Thymus (tissue), 11 donors: ENCODE measurements around the gene CANX. TPM values are rescaled to one million over a fixed set of nuclear protein-coding genes. Genes with fewer than 3 reads are reported as not detected.
"Not testable (repeated sequence)": the region's sequence is repeated elsewhere in the genome, so short reads cannot be mapped to it uniquely, and the experiment has no call there.

Source experiments
- DNase-seq, 9 donors: peaks; one replicate each; pipeline ENCODE4 v3.0.0-alpha.2; 2013; ENCODE audit warnings: low spot score in 9 of 9, low read depth in 6 of 9, missing footprints in 1 of 9
- H3K27ac ChIP-seq, 2 donors: one replicate each; pipeline ENCODE4 v1.5.1; 2013; ENCODE audit warnings: control low read depth in 1 of 2, low read depth in 1 of 2, low read length in 1 of 2, mild to moderate bottlenecking in 1 of 2, moderate library complexity in 1 of 2
- H3K27me3 ChIP-seq, 2 donors: one replicate each; pipeline ENCODE4 v1.5.1; 2013; ENCODE audit warnings: low read length in 1 of 2; ENCODE audit not compliant: control insufficient read depth in 2 of 2, insufficient read depth in 1 of 2
- H3K36me3 ChIP-seq, 2 donors: one replicate each; pipeline ENCODE4 v1.5.1; 2013; ENCODE audit warnings: low read length in 1 of 2, mild to moderate bottlenecking in 1 of 2, moderate library complexity in 1 of 2; ENCODE audit not compliant: control insufficient read depth in 2 of 2, insufficient read depth in 2 of 2
- H3K4me1 ChIP-seq, 2 donors: one replicate each; pipeline ENCODE4 v1.5.1; 2013; ENCODE audit warnings: low read length in 2 of 2; ENCODE audit not compliant: control insufficient read depth in 2 of 2, insufficient read depth in 2 of 2
- H3K4me3 ChIP-seq, 2 donors: one replicate each; pipeline ENCODE4 v1.5.1; 2013; ENCODE audit warnings: low read length in 2 of 2, control low read depth in 1 of 2, mild to moderate bottlenecking in 1 of 2
- H3K9me3 ChIP-seq, 2 donors: one replicate each; pipeline ENCODE4 v1.5.1; 2013; ENCODE audit warnings: low read length in 1 of 2, mild to moderate bottlenecking in 1 of 2; ENCODE audit not compliant: control insufficient read depth in 2 of 2, insufficient read depth in 1 of 2
- WGBS: extraction: QIAGEN DNeasy Blood & Tissue Kit; methylation state at CpG from one replicate; pipeline ENCODE4 v1.1.7; 2013; 5-methylcytosine and 5-hydroxymethylcytosine counted together
- polyA plus RNA-seq: library from polyadenylated mRNA; stranded (reverse); fragments of 200-250 nt; gene quantifications from one replicate; pipeline ENCODE4 v1.2.3, GENCODE V29; 2013
- total RNA-seq: library from RNA; stranded (reverse); fragments of 120-200 nt; gene quantifications from one replicate; pipeline ENCODE4 v1.2.4, GENCODE V29; 2013
- donor health status: healthy.

Gene CANX
- total and polyA plus RNA-seq, 2 donors = 86.1 to 173 TPM

DNA sequence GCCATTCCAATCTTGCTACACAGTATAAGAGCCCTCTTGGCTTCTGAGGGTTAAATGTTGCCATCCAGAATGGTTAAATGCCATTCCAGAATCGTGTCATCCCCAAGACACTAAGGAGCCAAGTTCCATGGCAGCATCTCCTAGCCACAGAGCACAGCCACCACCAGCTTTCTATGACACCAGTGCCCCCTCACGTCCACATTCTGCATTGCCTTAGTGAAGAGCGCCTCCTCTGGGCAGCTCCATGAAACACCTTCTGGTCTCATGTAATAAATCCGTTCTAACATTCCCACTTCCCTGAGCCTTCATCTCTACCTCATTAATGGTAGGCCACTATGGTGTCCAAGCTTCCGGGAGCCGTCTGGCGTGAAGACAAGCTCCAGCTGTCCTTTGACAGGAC lies 30.4 kb upstream of the CANX start:
- H3K27me3 ChIP-seq = no peaks in the 10 kb centered on the region
- no peak overlapping the region for H3K27ac ChIP-seq
- DNase-seq = peak in 6 of 9 donors; percentile 7 to 64 (median 32)
- no peak overlapping the region for H3K4me3 ChIP-seq
- WGBS = 79% methylated on average over 7 of the region's 7 CpGs
- peaks cover 0 to 4% of the 10 kb centered on the region in 2 donors for H3K36me3 ChIP-seq
- no peaks in the 10 kb centered on the region for H3K9me3 ChIP-seq
- H3K4me1 ChIP-seq = no peaks in the 10 kb centered on the region

DNA sequence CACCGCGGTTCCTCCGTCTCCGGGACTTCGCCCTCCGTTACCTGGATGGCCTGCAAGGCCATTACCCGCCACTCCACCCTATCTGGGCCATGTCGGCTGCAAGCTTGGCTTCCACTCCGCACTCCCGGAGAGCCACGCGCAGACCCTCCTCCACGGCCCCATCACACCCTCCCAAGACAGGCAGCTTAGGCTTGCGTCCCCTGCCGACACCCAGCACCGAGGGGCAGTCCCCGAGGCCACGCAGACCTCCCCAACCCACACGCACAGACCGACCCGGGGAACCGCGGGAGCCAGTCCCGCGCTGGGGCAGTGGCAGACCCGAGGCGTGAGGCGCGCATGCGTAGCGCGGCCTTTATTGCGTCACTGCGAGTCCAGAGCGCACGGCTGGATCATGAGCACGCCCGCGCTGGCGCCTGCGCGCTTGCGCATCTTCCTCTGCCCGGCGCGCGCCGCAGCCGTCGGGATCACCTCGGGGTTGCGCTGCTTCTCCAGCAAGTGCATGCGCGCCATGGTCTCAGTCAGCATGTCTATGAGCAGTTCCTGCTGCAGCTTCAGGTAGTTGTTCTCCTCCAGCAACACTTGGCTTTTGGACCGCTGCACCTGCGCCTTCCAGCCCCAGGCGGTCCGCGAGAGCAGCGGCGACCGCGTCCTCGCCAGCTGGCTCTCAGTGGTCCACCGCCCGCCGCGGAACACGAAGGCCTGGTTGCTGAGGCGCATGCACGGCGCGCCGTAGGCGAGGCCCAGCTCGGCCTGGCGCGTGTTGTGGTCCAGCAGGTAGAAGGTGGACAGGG lies 20.3 kb upstream of the CANX start:
- peak; percentile 89 to 98 (median 96) for DNase-seq
- Histone ChIP-seq H3K9me3 (no peaks in the 10 kb centered on the region), H3K27me3 (no peaks in the 10 kb centered on the region), H3K36me3 (no peaks in the 10 kb centered on the region), H3K4me1 (peaks cover 2 to 22% of the 10 kb centered on the region in 2 donors), H3K4me3 (peak overlapping the region; percentile 90 to 99), H3K27ac (peak overlapping the region; percentile 93 to 96)
- WGBS = under 1% methylated on average over 78 of the region's 78 CpGs

- H3K36me3 ChIP-seq = no peaks in the 10 kb centered on the region
- H3K9me3 ChIP-seq = no peaks in the 10 kb centered on the region
- WGBS = 30% methylated on average over 41 of the region's 41 CpGs
- H3K27ac ChIP-seq = peak overlapping the region; percentile 93 to 96
- H3K4me1 ChIP-seq = peaks cover 2 to 22% of the 10 kb centered on the region in 2 donors
- H3K27me3 ChIP-seq = no peaks in the 10 kb centered on the region
- DNase-seq = peak in 8 of 9 donors; percentile 49 to 86 (median 66)
- peak overlapping the region; percentile 90 to 99 for H3K4me3 ChIP-seq
Measured at GRCh38 chr5:179679014-179679674, 19.6 kb upstream of the CANX start.

GRCh38 chr5:179680014-179680779 lies 18.6 kb upstream of the CANX start:
- Histone ChIP-seq H3K4me3 (no peak overlapping the region), H3K27me3 (no peaks in the 10 kb centered on the region), H3K9me3 (no peaks in the 10 kb centered on the region), H3K4me1 (peaks cover 2 to 22% of the 10 kb centered on the region in 2 donors), H3K27ac (no peak overlapping the region), H3K36me3 (no peaks in the 10 kb centered on the region)
- WGBS = 84% methylated on average over 9 of the region's 9 CpGs
- no peak for DNase-seq

GRCh38 chr5:179680780-179681401 lies 17.9 kb upstream of the CANX start, which contains the start of gene CBY3:
Gene CBY3 (minus strand): TSS chr5:179681034. CDS start chr5:179680918, 116 bp downstream.
- no peak within 1 kb of the TSS for H3K27ac ChIP-seq
- no peak for DNase-seq
- WGBS = 95% methylated on average over 5 of the region's 5 CpGs
- peaks cover 2 to 22% of the 10 kb centered on the region in 2 donors for H3K4me1 ChIP-seq
- H3K27me3 ChIP-seq = no peaks in the 10 kb centered on the region
- no peaks in the 10 kb centered on the region for H3K9me3 ChIP-seq
- no peak within 1 kb of the TSS for H3K4me3 ChIP-seq
- H3K36me3 ChIP-seq = no peaks in the 10 kb centered on the region

GRCh38 chr5:179689212-179689611 lies 9.6 kb upstream of the CANX start:
- not testable (repeated sequence) for H3K36me3 ChIP-seq, H3K27ac ChIP-seq, H3K4me1 ChIP-seq, H3K27me3 ChIP-seq, H3K4me3 ChIP-seq, DNase-seq, H3K9me3 ChIP-seq
- 85% methylated on average over 9 of the region's 9 CpGs for WGBS

DNA sequence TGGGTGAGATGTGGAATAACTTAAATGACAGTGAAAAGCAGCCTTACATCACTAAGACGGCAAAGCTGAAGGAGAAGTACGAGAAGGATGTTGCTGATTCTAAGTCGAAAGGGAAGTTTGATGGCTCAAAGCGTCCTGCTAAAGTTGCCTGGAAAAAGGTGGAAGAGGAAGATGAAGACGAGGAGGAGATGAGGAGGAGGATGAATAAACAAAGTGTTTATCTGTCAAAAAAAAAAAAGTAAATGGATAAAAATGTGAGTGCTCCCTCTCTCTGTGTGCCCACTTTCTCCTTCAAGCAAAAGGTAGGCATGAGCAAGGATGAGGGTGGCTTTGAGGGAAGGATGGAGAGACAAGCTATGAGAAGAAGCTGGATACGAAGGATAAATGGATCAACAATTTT lies 4.2 kb upstream of the CANX start:
- no peaks in the 10 kb centered on the region for H3K27me3 ChIP-seq
- H3K4me3 ChIP-seq = no peak overlapping the region
- WGBS = 97% methylated on average over 6 of the region's 6 CpGs
- H3K36me3 ChIP-seq = no peaks in the 10 kb centered on the region
- no peak overlapping the region for H3K27ac ChIP-seq
- H3K4me1 ChIP-seq = peaks cover 9 to 17% of the 10 kb centered on the region in 2 donors
- H3K9me3 ChIP-seq = no peaks in the 10 kb centered on the region
- DNase-seq = no peak

- H3K4me1 ChIP-seq = peaks cover 13 to 21% of the 10 kb centered on the region in 2 donors
Measured at GRCh38 chr5:179696603-179697002, 2.2 kb upstream of the CANX start.

More at GRCh38 chr5:179696603-179697002, 2.2 kb upstream of the CANX start:
- WGBS = 91% methylated on average over 3 of the region's 3 CpGs
- H3K4me3 ChIP-seq = no peak overlapping the region
- no peaks in the 10 kb centered on the region for H3K9me3 ChIP-seq
- peak in 1 of 9 donors; percentile 29 for DNase-seq
- H3K27me3 ChIP-seq = no peaks in the 10 kb centered on the region
- H3K36me3 ChIP-seq = peaks cover 0 to 7% of the 10 kb centered on the region in 2 donors
- H3K27ac ChIP-seq = peak overlapping the region; percentile 22 to 27
